GM12891 (cell line): Measurements from ENCODE around the gene MYO9B.
"Not testable (repeated sequence)": the region's sequence is repeated elsewhere in the genome, so short reads cannot be mapped to it uniquely, and the experiment has no call there.

Source experiments
- DNase-seq: peaks from one replicate; pipeline ENCODE4 v3.0.0; 2011; ENCODE audit warnings: low spot score; ENCODE audit not compliant: insufficient read length
- FAIRE-seq: peaks from 2 replicates; lab custom pipeline; 2011; peaks lifted over from hg19 to GRCh38; lab: Jason Lieb, UNC
- PAX5 ChIP-seq: IDR thresholded peaks from 2 replicates; pipeline ENCODE4 v1.6.1; 2011; ENCODE audit warnings: low read length, moderate library complexity, mild to moderate bottlenecking; ENCODE audit not compliant: insufficient read depth, severe bottlenecking
- POLR2A ChIP-seq: IDR thresholded peaks from 2 replicates; pipeline ENCODE4 v1.6.1; 2011; ENCODE audit warnings: low read depth, low read length, control low read depth
- POLR2AphosphoS5 ChIP-seq: IDR thresholded peaks from 2 replicates; pipeline ENCODE4 v1.6.1; 2011; ENCODE audit warnings: low read depth, low read length, control low read depth
- POU2F2 ChIP-seq: IDR thresholded peaks from 2 replicates; pipeline ENCODE4 v1.6.1; 2011; ENCODE audit warnings: low read depth, mild to moderate bottlenecking, control low read depth, low read length, moderate library complexity
- SPI1 ChIP-seq: IDR thresholded peaks from 2 replicates; pipeline ENCODE4 v1.6.1; 2011; ENCODE audit warnings: low read depth, low read length, control low read depth
- TAF1 ChIP-seq: IDR thresholded peaks from 2 replicates; pipeline ENCODE4 v1.6.1; 2011; ENCODE audit warnings: low read depth, low read length, control low read depth

MYO9B gene

DNA sequence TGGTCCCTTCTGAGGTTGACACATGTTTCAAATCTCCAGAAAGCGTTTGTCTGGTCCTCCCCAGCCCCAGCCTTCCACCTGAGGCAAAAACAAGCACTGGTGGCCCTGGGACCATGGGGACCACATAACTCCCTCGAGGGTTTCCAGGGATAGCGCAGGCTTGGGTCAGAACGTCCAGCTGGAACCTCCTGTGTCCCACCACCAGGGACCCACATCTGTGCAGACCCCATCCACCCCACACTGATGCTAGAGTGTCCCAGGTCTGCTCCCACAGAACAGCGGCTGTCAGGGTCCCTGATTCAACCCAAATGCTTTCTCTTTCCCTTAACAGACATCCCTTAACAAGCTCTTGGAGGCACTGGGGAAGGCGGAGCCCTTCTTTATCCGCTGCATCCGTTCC is 110.0 kb downstream of the MYO9B start:
- no peak for FAIRE-seq
- TF ChIP-seq POLR2AphosphoS5 (peak; percentile 60; the same call in 1 of the 2 replicates), POLR2A (no peak)
- DNase-seq: no peak

DNA sequence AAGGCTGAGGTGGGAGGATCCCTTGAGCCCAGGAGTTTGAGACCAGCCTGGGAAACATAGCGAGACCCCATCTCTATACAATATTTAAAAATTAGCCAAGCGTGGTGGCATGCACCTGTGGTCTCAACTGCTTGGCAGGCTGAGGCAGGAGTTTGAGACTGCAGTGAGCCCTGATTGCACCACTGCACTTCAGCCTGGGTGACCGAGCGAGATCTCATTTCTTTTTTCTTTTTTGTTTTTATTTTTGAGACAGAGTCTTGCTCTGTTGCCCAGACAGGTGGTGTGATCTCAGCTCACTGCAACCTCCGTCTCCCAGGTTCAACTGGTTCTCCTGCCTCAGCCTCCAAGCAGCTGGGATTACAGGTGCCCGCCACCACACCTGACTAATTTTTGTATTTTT is 116.2 kb downstream of the MYO9B start:
- not testable (repeated sequence) for DNase-seq
- peak; percentile 69 for FAIRE-seq

DNA sequence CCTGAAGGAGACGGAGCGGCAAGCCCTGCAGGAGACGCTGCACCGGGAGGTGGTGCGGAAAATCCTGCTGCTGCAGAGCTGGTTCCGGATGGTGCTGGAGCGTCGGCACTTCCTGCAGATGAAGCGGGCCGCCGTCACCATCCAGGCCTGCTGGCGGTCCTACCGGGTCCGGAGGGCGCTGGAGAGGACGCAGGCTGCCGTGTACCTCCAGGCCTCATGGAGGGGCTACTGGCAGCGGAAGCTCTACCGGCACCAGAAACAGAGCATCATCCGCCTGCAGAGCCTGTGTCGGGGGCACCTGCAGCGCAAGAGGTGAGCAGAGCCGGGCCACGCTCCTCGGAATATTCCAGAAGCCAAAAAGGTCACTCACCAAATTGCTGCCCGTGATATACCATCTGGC is 117.2 kb downstream of the MYO9B start:
- no peak for FAIRE-seq
- no peak for TF ChIP-seq POLR2AphosphoS5
- TF ChIP-seq PAX5: no peak
- no peak for TF ChIP-seq POLR2A
- no peak for TF ChIP-seq POU2F2
- TF ChIP-seq TAF1: no peak
- no peak for TF ChIP-seq SPI1
- DNase-seq: no peak

DNA sequence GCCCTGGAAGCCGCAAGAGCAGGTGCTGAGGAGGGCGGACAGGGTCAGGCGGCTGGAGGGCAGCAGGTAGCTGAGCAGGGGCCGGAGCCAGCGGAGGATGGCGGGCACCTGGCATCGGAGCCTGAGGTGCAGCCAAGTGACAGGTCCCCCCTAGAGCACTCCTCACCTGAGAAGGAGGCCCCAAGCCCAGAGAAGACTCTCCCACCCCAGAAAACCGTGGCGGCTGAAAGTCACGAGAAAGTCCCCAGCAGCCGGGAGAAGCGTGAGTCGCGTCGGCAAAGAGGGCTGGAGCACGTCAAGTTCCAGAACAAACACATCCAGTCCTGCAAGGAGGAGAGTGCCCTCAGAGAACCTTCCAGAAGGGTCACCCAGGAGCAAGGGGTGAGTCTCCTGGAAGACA is 119.0 kb downstream of the MYO9B start:
- TF ChIP-seq TAF1 (no peak), PAX5 (no peak), POU2F2 (no peak), POLR2A (no peak), POLR2AphosphoS5 (no peak), SPI1 (no peak)
- DNase-seq (no peak), FAIRE-seq (no peak)

DNA sequence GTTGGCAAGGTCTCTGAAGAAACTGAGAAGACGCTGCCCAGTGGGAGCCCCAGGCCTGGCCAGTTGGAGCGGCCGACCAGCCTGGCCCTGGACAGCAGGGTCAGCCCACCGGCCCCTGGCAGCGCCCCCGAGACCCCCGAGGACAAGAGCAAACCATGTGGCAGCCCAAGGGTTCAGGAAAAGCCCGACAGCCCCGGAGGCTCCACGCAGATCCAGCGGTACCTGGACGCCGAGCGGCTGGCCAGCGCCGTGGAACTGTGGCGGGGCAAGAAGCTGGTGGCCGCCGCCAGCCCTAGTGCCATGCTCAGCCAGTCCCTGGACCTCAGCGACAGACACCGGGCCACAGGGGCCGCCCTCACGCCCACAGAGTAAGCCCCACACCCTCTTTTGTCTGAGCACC is 119.5 kb downstream of the MYO9B start:
- no peak for TF ChIP-seq POLR2AphosphoS5
- no peak for TF ChIP-seq POU2F2
- no peak for TF ChIP-seq SPI1
- TF ChIP-seq TAF1: no peak
- no peak for TF ChIP-seq PAX5
- no peak for TF ChIP-seq POLR2A
- DNase-seq (no peak), FAIRE-seq (no peak)

DNA sequence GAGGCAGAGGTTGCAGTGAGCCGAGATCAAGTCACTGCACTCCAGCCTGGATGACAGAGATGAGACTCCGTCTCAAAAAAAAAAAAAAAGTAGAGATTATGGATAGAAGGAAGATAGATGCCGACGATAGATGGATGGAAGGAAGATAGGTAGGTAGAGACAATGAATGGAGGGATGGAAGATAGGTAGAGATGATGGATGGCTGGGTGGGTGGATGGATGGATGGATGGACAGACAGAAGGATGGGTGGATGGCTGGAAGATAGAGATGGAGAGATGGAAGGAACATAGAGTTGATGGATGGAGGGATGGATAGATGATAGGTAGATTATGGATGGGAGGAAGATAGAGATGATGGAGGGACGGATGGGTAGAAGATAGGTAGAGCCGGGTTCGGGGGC is 121.0 kb downstream of the MYO9B start:
- FAIRE-seq (no peak), DNase-seq (no peak)
- TF ChIP-seq POU2F2: no peak
- no peak for TF ChIP-seq TAF1
- TF ChIP-seq POLR2A: no peak
- no peak for TF ChIP-seq POLR2AphosphoS5
- TF ChIP-seq SPI1: no peak
- TF ChIP-seq PAX5: no peak

DNA sequence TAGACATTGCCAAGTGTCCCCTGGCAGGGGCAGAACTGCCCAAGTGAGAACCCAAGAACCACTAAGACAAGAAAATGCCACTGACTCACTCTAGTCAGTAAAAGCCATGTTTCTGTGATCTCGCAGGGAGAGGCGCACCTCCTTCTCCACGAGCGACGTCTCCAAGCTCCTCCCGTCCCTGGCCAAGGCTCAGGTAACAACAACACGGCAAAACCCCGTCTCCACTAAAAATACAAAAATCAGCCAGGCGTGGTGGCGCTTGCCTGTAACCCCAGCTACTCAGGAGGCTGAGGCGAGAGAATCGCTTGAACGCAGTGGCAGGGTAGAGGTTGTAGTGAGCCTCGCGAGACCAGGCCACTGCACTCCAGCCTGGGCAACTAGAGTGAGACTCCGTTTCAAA is 122.1 kb downstream of the MYO9B start:
- no peak for TF ChIP-seq SPI1
- FAIRE-seq: no peak
- no peak for DNase-seq

DNA sequence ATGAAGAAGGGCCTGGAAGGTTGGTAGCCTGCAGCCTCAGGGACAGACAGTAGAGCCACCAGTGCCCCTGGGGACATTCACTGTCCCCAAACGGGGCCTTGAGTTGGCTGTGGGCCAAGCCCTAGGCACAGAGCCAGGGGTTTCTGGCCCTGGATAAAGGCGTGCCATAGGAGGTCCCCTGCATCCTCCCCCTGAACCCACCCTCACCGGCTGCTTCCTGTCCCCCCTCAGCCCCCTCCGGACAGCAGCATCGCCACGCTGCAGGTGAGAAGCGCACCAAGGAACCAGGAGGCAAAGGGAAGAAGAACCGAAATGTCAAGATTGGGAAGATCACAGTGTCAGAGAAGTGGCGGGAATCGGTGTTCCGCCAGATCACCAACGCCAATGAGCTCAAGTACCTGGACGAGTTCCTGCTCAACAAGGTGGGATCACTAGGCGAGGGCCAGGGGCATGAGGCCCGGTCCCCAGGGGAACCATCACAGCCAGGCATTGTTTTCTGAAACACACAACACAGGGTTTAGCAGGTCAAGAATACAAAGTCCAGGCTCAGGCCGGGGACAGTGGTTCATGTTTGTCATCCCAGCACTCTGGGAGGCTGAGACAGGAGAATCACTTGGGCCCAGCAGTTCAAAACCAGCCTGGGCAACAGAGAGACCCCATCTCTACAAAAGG is 125.0 kb downstream of the MYO9B start:
- no peak for TF ChIP-seq POU2F2
- no peak for TF ChIP-seq TAF1
- no peak for TF ChIP-seq POLR2AphosphoS5
- no peak for TF ChIP-seq SPI1
- TF ChIP-seq POLR2A: no peak
- no peak for TF ChIP-seq PAX5
- FAIRE-seq (no peak), DNase-seq (no peak)

DNA sequence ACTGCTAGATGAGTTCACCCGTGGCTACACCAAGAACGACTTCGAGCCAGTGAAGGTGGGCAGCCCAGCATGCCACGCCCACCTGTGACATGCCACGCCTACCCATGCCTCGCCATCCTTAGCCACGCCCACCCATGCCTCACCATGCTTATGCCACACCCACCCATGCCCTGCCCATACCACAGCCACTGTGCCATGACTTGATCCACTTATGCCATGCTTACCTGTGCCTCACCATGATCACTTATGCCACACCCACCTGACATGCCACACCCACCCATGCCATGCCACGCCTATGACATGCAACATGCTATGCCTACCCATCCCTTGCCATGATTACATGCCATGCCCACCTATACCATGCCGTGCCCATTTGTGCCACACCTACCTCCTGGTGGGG is 126.7 kb downstream of the MYO9B start:
- DNase-seq (no peak), FAIRE-seq (peak; percentile 61)
- no peak for TF ChIP-seq PAX5
- TF ChIP-seq POLR2A: peak; percentile 31; the same call in 1 of the 2 replicates

DNA sequence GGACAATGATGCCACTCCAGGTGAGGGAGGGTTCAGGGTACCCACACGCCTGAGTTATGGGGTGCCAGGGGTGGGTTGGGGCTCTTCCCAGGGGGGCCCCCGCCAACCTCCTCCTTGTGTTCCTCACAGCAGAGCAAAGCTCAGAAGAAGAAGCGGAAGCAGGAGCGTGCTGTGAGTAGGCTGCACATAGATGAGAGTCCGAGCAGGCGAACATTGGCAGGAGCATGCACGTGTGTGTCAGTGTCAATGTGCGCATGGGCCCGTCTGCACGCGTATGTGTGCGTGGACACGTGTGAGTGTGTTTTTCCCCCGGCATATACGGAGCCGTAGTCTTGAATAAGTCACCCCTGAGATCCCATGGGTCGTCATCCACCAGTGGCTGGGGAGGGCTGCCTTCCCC is 127.1 kb downstream of the MYO9B start:
- DNase-seq: no peak
- no peak for FAIRE-seq
- TF ChIP-seq POLR2A: no peak
- no peak for TF ChIP-seq POU2F2
- TF ChIP-seq SPI1: no peak
- TF ChIP-seq POLR2AphosphoS5: no peak
- TF ChIP-seq PAX5: no peak
- TF ChIP-seq TAF1: no peak
